ENCODE data around the gene VAMP4. TPM values are rescaled to one million over a fixed set of nuclear protein-coding genes. Genes with fewer than 3 reads are reported as not detected.

VAMP4 gene
- total RNA-seq, 1 donor, result 7.6 TPM

GRCh38 chr1:171676823-171677222 is 65.0 kb downstream of the VAMP4 start:
- H3K4me1 ChIP-seq (ENCODE audit: insufficient read depth, low read length), result no peaks in the 10 kb centered on the region
- no peak for TF ChIP-seq CTCF (IDR thresholded peaks at IDR 0.05; ENCODE audit: extremely low read depth, low read depth, low read length)
- no peak overlapping the region for H3K4me2 ChIP-seq (ENCODE audit: insufficient read depth, low read length)
- H3K27ac ChIP-seq (ENCODE audit: low read depth, low read length), result no peak overlapping the region
- H4K20me1 ChIP-seq (ENCODE audit: insufficient read depth, low read length), result no peaks in the 10 kb centered on the region
- no peak for DNase-seq (ENCODE audit: insufficient read length, low spot score, missing footprints)
- H3K4me3 ChIP-seq (ENCODE audit: insufficient read depth, low read length), result no peak overlapping the region
- no peak overlapping the region for H2AFZ ChIP-seq (ENCODE audit: low read length)
- no peaks in the 10 kb centered on the region for H3K9me3 ChIP-seq (ENCODE audit: low read depth, low read length)
- H3K36me3 ChIP-seq (ENCODE audit: insufficient read depth, low read length), result no peaks in the 10 kb centered on the region
- no peaks in the 10 kb centered on the region for H3K79me2 ChIP-seq (ENCODE audit: insufficient read depth, low read length)
- H3K27me3 ChIP-seq (ENCODE audit: insufficient read depth, low read length), result no peaks in the 10 kb centered on the region

- no peaks in the 10 kb centered on the region for H3K9me3 ChIP-seq (ENCODE audit: low read depth, low read length)
- no peak overlapping the region for H3K4me2 ChIP-seq (ENCODE audit: insufficient read depth, low read length)
- no peak overlapping the region for H3K4me3 ChIP-seq (ENCODE audit: insufficient read depth, low read length)
- no peak for TF ChIP-seq CTCF (IDR thresholded peaks at IDR 0.05; ENCODE audit: extremely low read depth, low read depth, low read length)
- H2AFZ ChIP-seq (ENCODE audit: low read length), result no peak overlapping the region
- no peak overlapping the region for H3K27ac ChIP-seq (ENCODE audit: low read depth, low read length)
- H3K79me2 ChIP-seq (ENCODE audit: insufficient read depth, low read length), result no peaks in the 10 kb centered on the region
- no peaks in the 10 kb centered on the region for H3K36me3 ChIP-seq (ENCODE audit: insufficient read depth, low read length)
- H3K4me1 ChIP-seq (ENCODE audit: insufficient read depth, low read length), result no peaks in the 10 kb centered on the region
- no peak for DNase-seq (ENCODE audit: insufficient read length, low spot score, missing footprints)
- H4K20me1 ChIP-seq (ENCODE audit: insufficient read depth, low read length), result no peaks in the 10 kb centered on the region
- H3K27me3 ChIP-seq (ENCODE audit: insufficient read depth, low read length), result no peaks in the 10 kb centered on the region
These were observed 67.1 kb downstream of the VAMP4 start for GRCh38 chr1:171674431-171675405.

GRCh38 chr1:171670739-171671138 is 71.1 kb downstream of the VAMP4 start:
- no peak for TF ChIP-seq CTCF (IDR thresholded peaks at IDR 0.05; ENCODE audit: extremely low read depth, low read depth, low read length)
- no peaks in the 10 kb centered on the region for H3K9me3 ChIP-seq (ENCODE audit: low read depth, low read length)

DNA sequence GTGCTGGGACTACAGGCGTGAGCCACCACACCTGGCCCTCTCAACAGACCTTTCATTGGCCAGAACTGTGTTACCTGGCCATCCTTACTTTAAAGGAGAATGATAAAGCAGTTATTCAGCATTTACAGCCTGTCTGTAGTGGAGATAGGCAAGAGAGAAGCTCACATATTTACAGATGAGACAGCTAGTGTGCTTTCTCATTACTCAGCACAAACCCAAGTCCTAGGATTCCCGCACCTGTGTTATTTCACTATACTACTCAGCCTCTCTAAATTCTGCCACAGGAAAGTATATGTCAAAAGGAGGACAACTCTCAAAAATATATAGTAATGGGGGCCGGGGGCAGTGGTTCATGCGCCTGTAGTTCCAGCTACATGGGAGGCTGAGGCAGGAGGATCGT is 73.5 kb downstream of the VAMP4 start:
- Histone ChIP-seq H3K4me1 (ENCODE audit: insufficient read depth, low read length) (no peaks in the 10 kb centered on the region), H3K9me3 (ENCODE audit: low read depth, low read length) (no peaks in the 10 kb centered on the region), H3K27ac (ENCODE audit: low read depth, low read length) (no peak overlapping the region), H2AFZ (ENCODE audit: low read length) (no peak overlapping the region), H3K79me2 (ENCODE audit: insufficient read depth, low read length) (no peaks in the 10 kb centered on the region), H3K27me3 (ENCODE audit: insufficient read depth, low read length) (no peaks in the 10 kb centered on the region), H3K36me3 (ENCODE audit: insufficient read depth, low read length) (no peaks in the 10 kb centered on the region), H3K4me3 (ENCODE audit: insufficient read depth, low read length) (no peak overlapping the region), H3K4me2 (ENCODE audit: insufficient read depth, low read length) (no peak overlapping the region), H4K20me1 (ENCODE audit: insufficient read depth, low read length) (no peaks in the 10 kb centered on the region)
- no peak for DNase-seq (ENCODE audit: insufficient read length, low spot score, missing footprints)
- TF ChIP-seq CTCF (IDR thresholded peaks at IDR 0.05; ENCODE audit: extremely low read depth, low read depth, low read length), result no peak

More at GRCh38 chr1:171670739-171671138, 71.1 kb downstream of the VAMP4 start:
- Histone ChIP-seq H3K4me1 (ENCODE audit: insufficient read depth, low read length) (no peaks in the 10 kb centered on the region), H3K27ac (ENCODE audit: low read depth, low read length) (no peak overlapping the region), H3K27me3 (ENCODE audit: insufficient read depth, low read length) (no peaks in the 10 kb centered on the region), H3K4me3 (ENCODE audit: insufficient read depth, low read length) (no peak overlapping the region), H3K36me3 (ENCODE audit: insufficient read depth, low read length) (no peaks in the 10 kb centered on the region), H2AFZ (ENCODE audit: low read length) (no peak overlapping the region), H4K20me1 (ENCODE audit: insufficient read depth, low read length) (no peaks in the 10 kb centered on the region), H3K79me2 (ENCODE audit: insufficient read depth, low read length) (no peaks in the 10 kb centered on the region), H3K4me2 (ENCODE audit: insufficient read depth, low read length) (no peak overlapping the region)
- DNase-seq (ENCODE audit: insufficient read length, low spot score, missing footprints), result no peak

Measured in osteoblast (primary cell).